Neutrophil (primary cell): Measurements from ENCODE around the gene NTNG1.

ENCODE experiments used
- H3K27ac ChIP-seq: fragments of 200-600 bp; sonication (generic); 2 replicates; pipeline ENCODE4 v1.5.1; 2016; ENCODE audit warnings: mild to moderate bottlenecking, moderate library complexity
- H3K27me3 ChIP-seq: fragments of 200-600 bp; sonication (generic); 2 replicates; pipeline ENCODE4 v1.6.0; 2016; ENCODE audit warnings: mild to moderate bottlenecking
- H3K36me3 ChIP-seq: fragments of 200-600 bp; sonication (generic); 2 replicates; pipeline ENCODE4 v1.5.1; 2017
- H3K4me1 ChIP-seq, 2 experiments: fragments of 200-600 bp in 1 of 2; sonication (generic) in 1 of 2; 1 replicate in 1 of 2; 2 replicates in 1 of 2; pipeline versions ENCODE4 v1.5.1 to v1.6.1; 2013 to 2016; ENCODE audit warnings: low read depth in 1 of 2, low read length in 1 of 2, mild to moderate bottlenecking in 1 of 2, moderate library complexity in 1 of 2; ENCODE audit not compliant: control insufficient read depth in 1 of 2, insufficient read depth in 1 of 2
- H3K4me3 ChIP-seq, 2 experiments: fragments of 200-600 bp in 1 of 2; sonication (generic) in 1 of 2; 1 replicate in 1 of 2; 2 replicates in 1 of 2; pipeline ENCODE4 v1.5.1; 2013 to 2016; ENCODE audit warnings: low read depth in 1 of 2, low read length in 1 of 2, mild to moderate bottlenecking in 1 of 2, moderate library complexity in 1 of 2
- H3K9me3 ChIP-seq: fragments of 200-600 bp; sonication (generic); 2 replicates; pipeline ENCODE4 v1.5.1; 2016
- TF ChIP-seq, protein P1 (sequence below): fragments of 200-600 bp; sonication (generic); IDR thresholded peaks from 2 replicates; pipeline ENCODE4 v1.5.1; 2016; ENCODE audit warnings: antibody characterized with exemption

NTNG1 gene

DNA sequence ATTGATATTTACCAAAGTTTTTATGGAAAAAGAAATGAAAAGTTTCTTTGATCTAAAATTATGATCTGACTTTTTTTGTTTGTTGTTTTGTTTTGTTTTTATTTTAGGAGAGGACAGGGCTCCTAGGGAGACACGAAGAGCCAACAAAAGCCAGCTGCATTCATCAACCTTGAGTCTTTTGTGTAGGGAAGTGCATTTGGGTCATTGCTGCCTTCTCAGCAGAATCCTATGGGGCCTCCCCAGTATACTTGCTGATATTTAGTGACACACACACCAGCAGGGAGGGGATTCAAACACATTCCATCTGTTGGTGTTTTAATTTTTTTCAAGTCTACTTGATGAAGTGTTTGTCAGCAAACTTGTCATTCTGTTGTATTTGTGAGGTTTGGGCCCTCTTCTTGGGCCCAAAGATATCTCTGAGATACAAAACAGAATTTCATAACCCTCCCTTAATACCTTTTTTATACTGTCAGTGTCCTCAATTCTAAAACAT lies 203.5 kb downstream of the NTNG1 start:
- Histone ChIP-seq H3K4me1 (no peaks in the 10 kb centered on the region), H3K4me3 (no peak overlapping the region), H3K9me3 (no peaks in the 10 kb centered on the region), H3K27ac (no peak overlapping the region), H3K27me3 (no peaks in the 10 kb centered on the region), H3K36me3 (no peaks in the 10 kb centered on the region)
- TF ChIP-seq, protein P1, sequence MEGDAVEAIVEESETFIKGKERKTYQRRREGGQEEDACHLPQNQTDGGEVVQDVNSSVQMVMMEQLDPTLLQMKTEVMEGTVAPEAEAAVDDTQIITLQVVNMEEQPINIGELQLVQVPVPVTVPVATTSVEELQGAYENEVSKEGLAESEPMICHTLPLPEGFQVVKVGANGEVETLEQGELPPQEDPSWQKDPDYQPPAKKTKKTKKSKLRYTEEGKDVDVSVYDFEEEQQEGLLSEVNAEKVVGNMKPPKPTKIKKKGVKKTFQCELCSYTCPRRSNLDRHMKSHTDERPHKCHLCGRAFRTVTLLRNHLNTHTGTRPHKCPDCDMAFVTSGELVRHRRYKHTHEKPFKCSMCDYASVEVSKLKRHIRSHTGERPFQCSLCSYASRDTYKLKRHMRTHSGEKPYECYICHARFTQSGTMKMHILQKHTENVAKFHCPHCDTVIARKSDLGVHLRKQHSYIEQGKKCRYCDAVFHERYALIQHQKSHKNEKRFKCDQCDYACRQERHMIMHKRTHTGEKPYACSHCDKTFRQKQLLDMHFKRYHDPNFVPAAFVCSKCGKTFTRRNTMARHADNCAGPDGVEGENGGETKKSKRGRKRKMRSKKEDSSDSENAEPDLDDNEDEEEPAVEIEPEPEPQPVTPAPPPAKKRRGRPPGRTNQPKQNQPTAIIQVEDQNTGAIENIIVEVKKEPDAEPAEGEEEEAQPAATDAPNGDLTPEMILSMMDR = no peak

DNA sequence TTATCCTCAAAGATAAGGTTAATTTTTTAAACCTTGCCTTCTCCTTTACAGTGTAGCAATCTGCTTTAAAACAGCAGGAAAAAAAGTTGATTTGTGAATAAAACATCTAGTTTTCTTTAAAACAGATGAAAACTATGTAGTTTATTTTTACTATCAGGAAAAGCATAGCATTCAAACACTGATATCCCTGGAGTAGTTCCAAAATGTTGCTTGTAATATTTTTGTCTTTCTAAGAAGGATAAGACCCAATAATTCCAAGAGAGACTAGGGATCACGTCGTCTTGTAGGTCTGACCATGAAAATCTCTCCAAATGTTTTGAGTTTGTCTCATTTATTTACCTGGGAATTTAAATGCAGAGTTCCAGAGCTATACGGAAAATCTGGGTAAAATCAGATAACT lies 204.0 kb downstream of the NTNG1 start:
- no peaks in the 10 kb centered on the region for H3K36me3 ChIP-seq
- H3K27me3 ChIP-seq = no peaks in the 10 kb centered on the region
- H3K9me3 ChIP-seq = no peaks in the 10 kb centered on the region
- TF ChIP-seq, protein P1 = no peak
- no peaks in the 10 kb centered on the region for H3K4me1 ChIP-seq
- H3K4me3 ChIP-seq = no peak overlapping the region
- H3K27ac ChIP-seq = no peak overlapping the region

DNA sequence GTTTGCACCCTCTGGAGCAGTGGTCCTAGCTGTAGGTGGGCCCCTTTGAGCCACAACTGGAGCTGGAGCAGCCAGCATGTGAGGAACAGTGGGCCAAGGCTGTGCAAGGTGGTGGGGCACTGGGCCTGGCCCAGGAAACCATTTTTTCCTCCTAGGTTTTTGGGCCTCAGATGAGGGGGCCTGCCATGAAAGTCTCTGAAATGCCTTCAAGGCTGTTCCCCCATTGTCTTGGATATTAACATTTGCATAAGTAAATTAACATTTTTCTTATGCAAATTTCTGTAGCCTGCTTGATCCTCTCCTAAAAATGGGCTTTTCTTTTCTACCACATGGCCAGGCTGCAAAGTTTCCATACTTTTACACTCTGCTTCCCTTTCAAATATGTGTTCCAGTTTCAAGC lies 212.0 kb downstream of the NTNG1 start:
- TF ChIP-seq, protein P1 = no peak
- Histone ChIP-seq H3K4me3 (no peak overlapping the region), H3K4me1 (no peaks in the 10 kb centered on the region), H3K36me3 (no peaks in the 10 kb centered on the region), H3K9me3 (no peaks in the 10 kb centered on the region), H3K27me3 (no peaks in the 10 kb centered on the region), H3K27ac (no peak overlapping the region)

DNA sequence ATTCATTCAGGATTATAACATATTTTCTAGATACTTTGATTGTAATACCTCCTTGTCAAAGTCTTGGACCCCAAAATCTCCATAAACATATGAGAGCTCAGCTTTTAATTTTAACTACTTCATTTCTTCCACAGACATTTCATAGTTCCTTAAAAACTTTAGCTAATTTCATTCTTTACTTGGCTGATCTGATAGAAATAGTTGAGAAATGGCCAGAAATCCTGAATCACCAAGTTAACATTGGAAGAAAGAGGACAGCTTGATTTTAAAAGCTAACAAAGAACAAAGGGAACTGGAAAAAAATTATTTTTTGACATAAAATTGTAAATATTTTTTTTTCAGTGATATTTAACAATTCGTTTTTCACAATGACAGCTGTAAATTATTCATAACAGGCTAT lies 216.5 kb downstream of the NTNG1 start:
- H3K4me3 ChIP-seq = no peak overlapping the region
- H3K27me3 ChIP-seq = no peaks in the 10 kb centered on the region
- no peak overlapping the region for H3K27ac ChIP-seq
- H3K9me3 ChIP-seq = no peaks in the 10 kb centered on the region
- no peaks in the 10 kb centered on the region for H3K4me1 ChIP-seq
- no peaks in the 10 kb centered on the region for H3K36me3 ChIP-seq
- TF ChIP-seq, protein P1 = no peak

DNA sequence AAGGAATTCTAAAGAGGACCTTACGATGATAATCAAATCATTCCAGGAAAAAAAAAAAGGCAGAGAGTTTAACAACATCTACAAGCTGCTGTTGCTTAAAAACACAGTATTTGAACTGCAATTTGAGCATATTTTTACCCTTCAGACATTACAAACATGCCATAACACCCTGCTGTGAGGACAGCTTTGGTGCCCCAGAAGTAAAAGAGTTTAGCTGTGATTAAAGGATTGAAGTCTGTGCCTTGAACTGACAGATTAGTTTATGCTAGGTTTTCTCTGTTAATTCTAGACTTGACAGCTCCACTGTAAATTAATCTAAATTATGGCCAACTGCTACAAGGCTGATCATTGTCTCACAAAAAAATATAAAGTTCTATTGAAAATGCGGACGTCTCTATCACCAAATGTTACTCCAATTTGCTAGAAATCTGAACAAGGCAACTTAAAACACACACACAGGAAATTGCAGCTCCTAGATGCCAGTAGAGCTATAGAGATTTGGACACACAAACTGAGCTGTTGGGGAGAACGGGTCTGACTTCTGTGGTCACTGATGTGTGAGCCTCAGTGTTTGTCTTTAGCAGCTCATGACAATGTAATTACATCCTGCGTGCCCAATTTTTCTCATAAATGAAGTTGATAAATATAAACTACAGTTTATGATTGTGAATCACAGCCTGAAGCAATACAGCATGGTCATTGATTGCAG lies 217.9 kb downstream of the NTNG1 start:
- Histone ChIP-seq H3K27ac (no peak overlapping the region), H3K27me3 (no peaks in the 10 kb centered on the region), H3K4me3 (no peak overlapping the region), H3K9me3 (no peaks in the 10 kb centered on the region), H3K36me3 (no peaks in the 10 kb centered on the region), H3K4me1 (no peaks in the 10 kb centered on the region)
- TF ChIP-seq, protein P1 = no peak
